ENCODE data around the gene VPS16. TPM values are rescaled to one million over a fixed set of nuclear protein-coding genes. Genes with fewer than 3 reads are reported as not detected.

Gene VPS16
- total RNA-seq, 1 experiment from 2014 or later, result 49.9 TPM

- Histone ChIP-seq H3K9me3 (ENCODE audit: low read length) (no peaks in the 10 kb centered on the region), H3K9ac (ENCODE audit: low read length) (no peak overlapping the region), H3K4me1 (ENCODE audit: insufficient read depth, low read length) (no peaks in the 10 kb centered on the region), H3K27ac (ENCODE audit: low read length) (no peak overlapping the region), H3K36me3 (ENCODE audit: low read depth, low read length) (no peaks in the 10 kb centered on the region), H3F3A (ENCODE audit: low read length, unreplicated experiment) (no peaks in the 10 kb centered on the region), H3K9me2 (replicated peaks; ENCODE audit: low read length) (no peaks in the 10 kb centered on the region), H3K27me3 (ENCODE audit: low read length) (peaks cover 20% of the 10 kb centered on the region), H2AFZ (ENCODE audit: low read length) (no peak overlapping the region), H3K4me2 (ENCODE audit: low read length) (no peak overlapping the region), H4K20me1 (ENCODE audit: low read length) (no peaks in the 10 kb centered on the region), H3K79me2 (ENCODE audit: low read length) (no peaks in the 10 kb centered on the region), H3K4me3 (ENCODE audit: low read length) (no peak overlapping the region)
- ChIA-PET CTCF (no interaction called here), POLR2A (ENCODE audit: unreplicated experiment) (no interaction called here)
- TF ChIP-seq EZH2phosphoT487 (IDR thresholded peaks at IDR 0.05; ENCODE audit: borderline replicate concordance, low read length), result no peak
- no peak for TF ChIP-seq CTCF (conservative IDR thresholded peaks at IDR 0.05; ENCODE audit: low read depth, low read length)
- TF ChIP-seq EZH2 (IDR thresholded peaks at IDR 0.05; ENCODE audit: low read length, unreplicated experiment), result no peak
- intact Hi-C loops (cut with micrococcal nuclease), result no loop called here
- ATAC-seq (no peak), DNase-seq (no peak)
- BruUV-seq (replicated peaks), result no TSS peak
Observed at GRCh38 chr20:2798095-2798805, 42.3 kb upstream of the VPS16 start.

- POLR2A ChIA-PET (ENCODE audit: unreplicated experiment), result no interaction called here
- no peaks in the 10 kb centered on the region for H3K36me3 ChIP-seq (ENCODE audit: low read depth, low read length)
- no peaks in the 10 kb centered on the region for H3F3A ChIP-seq (ENCODE audit: low read length, unreplicated experiment)
- no peaks in the 10 kb centered on the region for H4K20me1 ChIP-seq (ENCODE audit: low read length)
- peaks cover 15% of the 10 kb centered on the region for H3K27me3 ChIP-seq (ENCODE audit: low read length)
- CTCF ChIA-PET, result no interaction called here
- ATAC-seq (no peak; the same call in 1 of the 2 replicates), DNase-seq (no peak)
- H2AFZ ChIP-seq (ENCODE audit: low read length), result no peak overlapping the region
- H3K9me2 ChIP-seq (replicated peaks; ENCODE audit: low read length), result no peaks in the 10 kb centered on the region
- intact Hi-C loops (cut with micrococcal nuclease), result no loop called here
- H3K9me3 ChIP-seq (ENCODE audit: low read length), result no peaks in the 10 kb centered on the region
- no TSS peak for BruUV-seq (replicated peaks)
- TF ChIP-seq CTCF (conservative IDR thresholded peaks at IDR 0.05; ENCODE audit: low read depth, low read length), result no peak
- no peak for TF ChIP-seq EZH2phosphoT487 (IDR thresholded peaks at IDR 0.05; ENCODE audit: borderline replicate concordance, low read length)
- TF ChIP-seq EZH2 (IDR thresholded peaks at IDR 0.05; ENCODE audit: low read length, unreplicated experiment), result no peak
- H3K79me2 ChIP-seq (ENCODE audit: low read length), result no peaks in the 10 kb centered on the region
- H3K9ac ChIP-seq (ENCODE audit: low read length), result no peak overlapping the region
- no peaks in the 10 kb centered on the region for H3K4me1 ChIP-seq (ENCODE audit: insufficient read depth, low read length)
- no peak overlapping the region for H3K4me3 ChIP-seq (ENCODE audit: low read length)
- H3K27ac ChIP-seq (ENCODE audit: low read length), result no peak overlapping the region
- H3K4me2 ChIP-seq (ENCODE audit: low read length), result no peak overlapping the region
Observed at GRCh38 chr20:2798814-2799213, 41.7 kb upstream of the VPS16 start.

- no peaks in the 10 kb centered on the region for H3F3A ChIP-seq (ENCODE audit: low read length, unreplicated experiment)
- H3K9me3 ChIP-seq (ENCODE audit: low read length), result no peaks in the 10 kb centered on the region
- ATAC-seq, result no peak
- no peaks in the 10 kb centered on the region for H3K79me2 ChIP-seq (ENCODE audit: low read length)
- no peak overlapping the region for H3K4me3 ChIP-seq (ENCODE audit: low read length)
- TF ChIP-seq EZH2 (IDR thresholded peaks at IDR 0.05; ENCODE audit: low read length, unreplicated experiment) (no peak), CTCF (conservative IDR thresholded peaks at IDR 0.05; ENCODE audit: low read depth, low read length) (no peak)
- no peak for DNase-seq
- H2AFZ ChIP-seq (ENCODE audit: low read length), result no peak overlapping the region
- H3K9me2 ChIP-seq (replicated peaks; ENCODE audit: low read length), result no peaks in the 10 kb centered on the region
- H3K27ac ChIP-seq (ENCODE audit: low read length), result no peak overlapping the region
- H3K4me1 ChIP-seq (ENCODE audit: insufficient read depth, low read length), result no peaks in the 10 kb centered on the region
- ChIA-PET POLR2A (ENCODE audit: unreplicated experiment) (no interaction called here), CTCF (no interaction called here)
- intact Hi-C loops (cut with micrococcal nuclease), result no loop called here
- H4K20me1 ChIP-seq (ENCODE audit: low read length), result no peaks in the 10 kb centered on the region
- no peak overlapping the region for H3K4me2 ChIP-seq (ENCODE audit: low read length)
- no peak overlapping the region for H3K9ac ChIP-seq (ENCODE audit: low read length)
- BruUV-seq (replicated peaks), result no TSS peak
- H3K27me3 ChIP-seq (ENCODE audit: low read length), result peaks cover 10% of the 10 kb centered on the region
- no peaks in the 10 kb centered on the region for H3K36me3 ChIP-seq (ENCODE audit: low read depth, low read length)
Observed at GRCh38 chr20:2799271-2799670, 41.3 kb upstream of the VPS16 start.

Data from PC-3 (cell line).